HepG2 (cell line): Measurements from ENCODE around the gene BTBD6. TPM values are rescaled to one million over a fixed set of nuclear protein-coding genes. Genes with fewer than 3 reads are reported as not detected.

Source experiments
- ATAC-seq: fragments of 200-7000 bp; cut with Tn5 transposase; 3 replicates; pipeline ENCODE4 v1.9.1; 2020; ENCODE audit warnings: mild to moderate bottlenecking, moderate library complexity
- BruUV-seq: library from RNA; stranded (reverse); fragments of 400-500 nt; replicated peaks from 2 replicates; lab custom pipeline; 2021; lab: Mats Ljungman, UMichigan
- CTCF ChIA-PET: fragments of 300-600 bp; formaldehyde crosslinking; extraction: SDS; loops from one replicate; lab custom pipeline; 2021; ENCODE audit warnings: low total read pairs, inconsistent platforms, low intra/inter-chr PET ratio; lab: Yijun Ruan, JAX
- POLR2A ChIA-PET: fragments of 350-600 bp; sonication (Branson Sonifier 250); formaldehyde crosslinking; loops from one replicate; lab custom pipeline; 2020; ENCODE audit warnings: antibody characterized with exemption, inconsistent platforms; lab: Yijun Ruan, JAX
- DNase-seq: peaks from one replicate; pipeline ENCODE4 v3.0.0-alpha.2; 2015; ENCODE audit warnings: low spot score
- FAIRE-seq: peaks from 3 replicates; lab custom pipeline; 2011; peaks lifted over from hg19 to GRCh38; lab: Jason Lieb, UNC
- H2AFZ ChIP-seq: one replicate; pipeline ENCODE4 v1.6.1; 2011; ENCODE audit warnings: low read length, inconsistent platforms
- H3K27ac ChIP-seq: fragments of 300-600 bp; 3 replicates; pipeline ENCODE4 v1.8.0; 2011; ENCODE audit warnings: mixed run types, mild to moderate bottlenecking, mixed read lengths, low read length, inconsistent platforms; ENCODE audit not compliant: insufficient read depth; ENCODE audit errors: extremely low read length
- H3K27me3 ChIP-seq, 2 experiments: fragments of 200-600 bp in 1 of 2; 2 replicates in 1 of 2; 3 replicates in 1 of 2; pipeline versions ENCODE4 v1.6.0 to v1.8.0; 2011; ENCODE audit warnings: low read length in 2 of 2, mild to moderate bottlenecking in 2 of 2, moderate library complexity in 2 of 2, inconsistent platforms in 1 of 2; ENCODE audit not compliant: insufficient read depth in 2 of 2, control insufficient read depth in 1 of 2
- H3K36me3 ChIP-seq, 2 experiments: fragments of 200-600 bp in 1 of 2; replicated peaks in 1 of 2; 2 replicates in 1 of 2; 3 replicates in 1 of 2; pipeline versions ENCODE4 v1.5.1 to v1.8.0; 2011; ENCODE audit warnings: low read length in 2 of 2, inconsistent platforms in 1 of 2; ENCODE audit not compliant: insufficient read depth in 2 of 2, control insufficient read depth in 1 of 2
- H3K4me1 ChIP-seq: 2 replicates; pipeline ENCODE4 v1.5.1; 2012; ENCODE audit warnings: low read length, inconsistent platforms; ENCODE audit not compliant: insufficient read depth
- H3K4me2 ChIP-seq: 2 replicates; pipeline ENCODE4 v1.6.0; 2011; ENCODE audit warnings: low read depth, low read length, inconsistent platforms
- H3K4me3 ChIP-seq, 3 experiments: fragments of 200-600 bp in 1 of 3; sonication (generic), shearing (Covaris generic) in 1 of 3; replicated peaks in 1 of 3; 2 replicates each; pipeline ENCODE4 v1.5.1; 2011 to 2016; ENCODE audit warnings: low read length in 3 of 3, inconsistent platforms in 2 of 3, low read depth in 2 of 3, mild to moderate bottlenecking in 2 of 3, control low read depth in 1 of 3, mixed read lengths in 1 of 3; ENCODE audit not compliant: insufficient read depth in 1 of 3
- H3K79me2 ChIP-seq: one replicate; pipeline ENCODE4 v1.6.1; 2011; ENCODE audit warnings: low read length, inconsistent platforms; ENCODE audit not compliant: insufficient read depth
- H3K9ac ChIP-seq: 2 replicates; pipeline ENCODE4 v1.6.0; 2011; ENCODE audit warnings: mild to moderate bottlenecking, low read depth, low read length, inconsistent platforms; ENCODE audit not compliant: insufficient read depth
- H3K9me3 ChIP-seq: 2 replicates; pipeline ENCODE4 v1.5.1; 2012; ENCODE audit warnings: mild to moderate bottlenecking, low read length
- H4K20me1 ChIP-seq: 2 replicates; pipeline ENCODE4 v1.6.0; 2011; ENCODE audit warnings: inconsistent platforms, mild to moderate bottlenecking, low read length, moderate library complexity; ENCODE audit not compliant: insufficient read depth
- FIP1L1 ChIP-seq: fragments of 200-400 bp; formaldehyde crosslinking; IDR thresholded peaks from 2 replicates; pipeline ENCODE4 v1.6.1; 2018; ENCODE audit warnings: low read depth, mild to moderate bottlenecking, low read length, moderate library complexity, borderline replicate concordance; ENCODE audit not compliant: insufficient read depth
- MLX ChIP-seq: IDR thresholded peaks from 2 replicates; pipeline ENCODE4 v1.6.1; 2016
- PHF20 ChIP-seq: sonication (generic); formaldehyde crosslinking; IDR thresholded peaks from 2 replicates; pipeline ENCODE4 v1.5.0; 2020; ENCODE audit warnings: mild to moderate bottlenecking, missing genetic modification reagents
- SETDB1 ChIP-seq: sonication (generic); formaldehyde crosslinking; IDR thresholded peaks from 2 replicates; pipeline ENCODE4 v1.5.1; 2020; ENCODE audit warnings: missing genetic modification reagents, mild to moderate bottlenecking, borderline replicate concordance
- SOX6 ChIP-seq, 2 experiments: fragments of 450-650 bp in 1 of 2; sonication (generic) in 1 of 2; formaldehyde crosslinking in 1 of 2; IDR thresholded peaks; 2 replicates each; pipeline versions ENCODE4 v1.4.0 to v1.6.1; 2017 to 2020; ENCODE audit warnings: antibody characterized with exemption in 1 of 2, mild to moderate bottlenecking in 1 of 2, missing genetic modification reagents in 1 of 2
- ZBTB38 ChIP-seq: sonication (generic); formaldehyde crosslinking; IDR thresholded peaks from 2 replicates; pipeline ENCODE4 v1.5.1; 2020; ENCODE audit warnings: mild to moderate bottlenecking, missing genetic modification reagents
- ZNF788 ChIP-seq: sonication (generic); formaldehyde crosslinking; IDR thresholded peaks from 2 replicates; pipeline ENCODE4 v1.5.0; 2020; ENCODE audit warnings: mild to moderate bottlenecking, missing genetic modification reagents, borderline replicate concordance
- WGBS: methylation state at CpG from one replicate; pipeline ENCODE4 v1.1.6; 2017; ENCODE audit warnings: low lambda C conversion rate; 5-methylcytosine and 5-hydroxymethylcytosine counted together
- in situ Hi-C: cut with HindIII; loops from 2 replicates; pipeline ENCODE4 v1.10.0; 2017; ENCODE audit warnings: low pct_unique_long_range_greater_than_20kb; ENCODE audit not compliant: extremely low pct_ligation_motif_present
- intact Hi-C: fragments of 100-400 bp; cut with micrococcal nuclease; formaldehyde crosslinking; loops from one replicate; pipeline ENCODE4 v1.10.0; 2022; ENCODE audit not compliant: unreplicated experiment
- polyA plus RNA-seq, 8 experiments: library from polyadenylated mRNA; depleted of rRNA in 3 of 8; stranded (reverse) in 7 of 8; unstranded in 1 of 8; fragments of >200 nt; fragmentation: Illumina TruSeq in 4 of 8; extraction: Trizol in 4 of 8; gene quantifications; 2 replicates each; pipeline versions ENCODE4 v1.2.1 to v1.2.3, GENCODE V29; 2011 to 2016; ENCODE audit warnings: low read depth in 4 of 8, missing spikeins in 1 of 8, mixed read lengths in 1 of 8; ENCODE audit not compliant: insufficient read depth in 1 of 8
- total RNA-seq, 5 experiments: library from RNA; depleted of rRNA; stranded (reverse); fragments of >200 nt; fragmentation: Illumina TruSeq; extraction: Trizol; gene quantifications; 2 replicates each; pipeline ENCODE4 v1.2.3, GENCODE V29; 2016; ENCODE audit warnings: low read depth in 1 of 5

Gene BTBD6
- total and polyA plus RNA-seq, 2 of the 13 experiments (the other 11 are each of a cell fraction or from before 2014, with no cell fraction given), result not detected

GRCh38 chr14:105279642-105280361 is 31.5 kb downstream of the BTBD6 start:
- DNase-seq (no peak), FAIRE-seq (no peak), ATAC-seq (no peak)
- WGBS, result over 99% methylated on average over 17 of the region's 18 CpGs
- no peaks in the 10 kb centered on the region for H3K27me3 ChIP-seq
- H3K4me2 ChIP-seq, result no peak overlapping the region
- in situ Hi-C loops (loop anchor here (5.0 kb wide), 1 partner anchor 78 kb away; no protein-coding TSS in a partner anchor), intact Hi-C loops (no loop called here)
- H3K9ac ChIP-seq, result no peak overlapping the region
- no peak overlapping the region for H3K4me3 ChIP-seq
- no TSS peak for BruUV-seq
- H3K4me1 ChIP-seq, result peaks cover 6% of the 10 kb centered on the region; the same call in 1 of the 2 replicates
- H3K27ac ChIP-seq, result no peak overlapping the region
- peaks cover 11% of the 10 kb centered on the region; the same call in 1 of the 2 replicates for H4K20me1 ChIP-seq
- TF ChIP-seq PHF20 (CRISPR knock-in tag), result no peak
- no peak for TF ChIP-seq MLX (CRISPR knock-in tag)
- TF ChIP-seq SETDB1 (CRISPR knock-in tag), result no peak
- no peak for TF ChIP-seq FIP1L1
- TF ChIP-seq ZNF788 (CRISPR knock-in tag), result no peak
- TF ChIP-seq ZBTB38 (CRISPR knock-in tag), result no peak
- TF ChIP-seq SOX6 (IDR thresholded peaks at IDR 0.05), result no peak
- no peak for TF ChIP-seq SOX6 (CRISPR knock-in tag; IDR thresholded peaks at IDR 0.05)
- CTCF ChIA-PET, result no interaction called here
- peaks cover 22% of the 10 kb centered on the region for H3K79me2 ChIP-seq
- no peaks in the 10 kb centered on the region for H3K9me3 ChIP-seq
- POLR2A ChIA-PET, result no interaction called here
- peaks cover 4 to 14% of the 10 kb centered on the region in 2 experiments; a peak in 3 of 5 replicates for H3K36me3 ChIP-seq
- no peak overlapping the region for H2AFZ ChIP-seq
